ENCODE measurements around the gene NATD1. TPM values are rescaled to one million over a fixed set of nuclear protein-coding genes. Genes with fewer than 3 reads are reported as not detected.
A peak's percentile ranks its signal among the peaks of the same experiment; 100 is the strongest.

The NATD1 gene
- total and polyA plus RNA-seq, 2 experiments from 2014 or later = 3.6 to 5.0 TPM

- Histone ChIP-seq H2AFZ (no peak overlapping the region), H3K27me3 (replicated peaks; ENCODE audit: insufficient read depth) (no peaks in the 10 kb centered on the region), H3K36me3 (ENCODE audit: low read depth) (no peaks in the 10 kb centered on the region), H3K4me3 (no peak overlapping the region), H3K79me2 (ENCODE audit: insufficient read depth) (no peaks in the 10 kb centered on the region), H3K27ac (no peak overlapping the region), H3K9me2 (ENCODE audit: insufficient read depth) (no peaks in the 10 kb centered on the region), H3K4me2 (ENCODE audit: unreplicated experiment) (no peak overlapping the region), H3K9me3 (ENCODE audit: low read depth) (no peaks in the 10 kb centered on the region), H4K20me1 (ENCODE audit: insufficient read depth) (no peaks in the 10 kb centered on the region), H3F3A (ENCODE audit: insufficient read depth) (no peaks in the 10 kb centered on the region), H3K9ac (no peak overlapping the region), H3K4me1 (ENCODE audit: insufficient read depth) (no peaks in the 10 kb centered on the region)
- in situ Hi-C loops (cut with MboI) = no loop called here
- WGBS, 2 experiments (ENCODE audit: low coverage in 1 of 2, low lambda C conversion rate in 2 of 2, missing lambda C conversion rate in 2 of 2) = 82 to 85% methylated on average over 25 to 26 of the region's 26 CpGs
- no peak for DNase-seq
- TF ChIP-seq EZH2phosphoT487 (IDR thresholded peaks at IDR 0.05; ENCODE audit: insufficient read depth, low read depth) (no peak), EZH2 (IDR thresholded peaks at IDR 0.05; ENCODE audit: insufficient read depth, poor library complexity, severe bottlenecking) (no peak)
Observed at GRCh38 chr17:21242780-21243515, 10.3 kb downstream of the NATD1 start.

- 44 to 54% methylated on average over 10 to 11 of the region's 11 CpGs for WGBS, 2 experiments (ENCODE audit: low coverage in 1 of 2, low lambda C conversion rate in 2 of 2, missing lambda C conversion rate in 2 of 2)
- Histone ChIP-seq H4K20me1 (ENCODE audit: insufficient read depth) (no peaks in the 10 kb centered on the region), H3K9me3 (ENCODE audit: low read depth) (no peaks in the 10 kb centered on the region), H3K27ac (no peak overlapping the region), H3K4me2 (ENCODE audit: unreplicated experiment) (no peak overlapping the region), H3K27me3 (replicated peaks; ENCODE audit: insufficient read depth) (no peaks in the 10 kb centered on the region), H3K9me2 (ENCODE audit: insufficient read depth) (no peaks in the 10 kb centered on the region), H3K9ac (no peak overlapping the region), H3K36me3 (ENCODE audit: low read depth) (no peaks in the 10 kb centered on the region), H3F3A (ENCODE audit: insufficient read depth) (no peaks in the 10 kb centered on the region), H3K79me2 (ENCODE audit: insufficient read depth) (no peaks in the 10 kb centered on the region), H3K4me1 (ENCODE audit: insufficient read depth) (no peaks in the 10 kb centered on the region), H2AFZ (no peak overlapping the region), H3K4me3 (no peak overlapping the region)
- peak; percentile 57 for DNase-seq
- TF ChIP-seq EZH2phosphoT487 (IDR thresholded peaks at IDR 0.05; ENCODE audit: insufficient read depth, low read depth) (no peak), EZH2 (IDR thresholded peaks at IDR 0.05; ENCODE audit: insufficient read depth, poor library complexity, severe bottlenecking) (no peak)
- in situ Hi-C loops (cut with MboI) = no loop called here
Observed at GRCh38 chr17:21242026-21242697, 11.0 kb downstream of the NATD1 start.

- no peaks in the 10 kb centered on the region for H3K4me1 ChIP-seq (ENCODE audit: insufficient read depth)
- H2AFZ ChIP-seq = no peak overlapping the region
- H3K27me3 ChIP-seq (replicated peaks; ENCODE audit: insufficient read depth) = no peaks in the 10 kb centered on the region
- no peak overlapping the region for H3K4me2 ChIP-seq (ENCODE audit: unreplicated experiment)
- no peaks in the 10 kb centered on the region for H4K20me1 ChIP-seq (ENCODE audit: insufficient read depth)
- in situ Hi-C loops (cut with MboI) = no loop called here
- WGBS, 2 experiments (ENCODE audit: low coverage in 1 of 2, low lambda C conversion rate in 2 of 2, missing lambda C conversion rate in 2 of 2) = 77 to 80% methylated on average over 11 of the region's 11 CpGs
- H3K79me2 ChIP-seq (ENCODE audit: insufficient read depth) = no peaks in the 10 kb centered on the region
- H3K9ac ChIP-seq = no peak overlapping the region
- no peaks in the 10 kb centered on the region for H3K36me3 ChIP-seq (ENCODE audit: low read depth)
- TF ChIP-seq EZH2phosphoT487 (IDR thresholded peaks at IDR 0.05; ENCODE audit: insufficient read depth, low read depth) (no peak), EZH2 (IDR thresholded peaks at IDR 0.05; ENCODE audit: insufficient read depth, poor library complexity, severe bottlenecking) (no peak)
- H3K9me3 ChIP-seq (ENCODE audit: low read depth) = no peaks in the 10 kb centered on the region
- H3K27ac ChIP-seq = no peak overlapping the region
- H3F3A ChIP-seq (ENCODE audit: insufficient read depth) = no peaks in the 10 kb centered on the region
- no peak for DNase-seq
- H3K4me3 ChIP-seq = no peak overlapping the region
- H3K9me2 ChIP-seq (ENCODE audit: insufficient read depth) = no peaks in the 10 kb centered on the region
Observed at GRCh38 chr17:21241564-21241963, 11.6 kb downstream of the NATD1 start.

GRCh38 chr17:21240369-21241055 lies 12.7 kb downstream of the NATD1 start:
- Histone ChIP-seq H2AFZ (no peak overlapping the region), H3K4me1 (ENCODE audit: insufficient read depth) (no peaks in the 10 kb centered on the region), H3K9me3 (ENCODE audit: low read depth) (no peaks in the 10 kb centered on the region), H3K79me2 (ENCODE audit: insufficient read depth) (no peaks in the 10 kb centered on the region), H3K4me2 (ENCODE audit: unreplicated experiment) (no peak overlapping the region), H3K27me3 (replicated peaks; ENCODE audit: insufficient read depth) (no peaks in the 10 kb centered on the region), H3F3A (ENCODE audit: insufficient read depth) (no peaks in the 10 kb centered on the region), H3K9me2 (ENCODE audit: insufficient read depth) (no peaks in the 10 kb centered on the region), H3K36me3 (ENCODE audit: low read depth) (no peaks in the 10 kb centered on the region), H3K9ac (no peak overlapping the region), H3K4me3 (no peak overlapping the region), H4K20me1 (ENCODE audit: insufficient read depth) (no peaks in the 10 kb centered on the region), H3K27ac (no peak overlapping the region)
- TF ChIP-seq EZH2phosphoT487 (IDR thresholded peaks at IDR 0.05; ENCODE audit: insufficient read depth, low read depth) (no peak), EZH2 (IDR thresholded peaks at IDR 0.05; ENCODE audit: insufficient read depth, poor library complexity, severe bottlenecking) (no peak)
- in situ Hi-C loops (cut with MboI) = no loop called here
- 75 to 76% methylated on average over 23 to 25 of the region's 25 CpGs for WGBS, 2 experiments (ENCODE audit: low coverage in 1 of 2, low lambda C conversion rate in 2 of 2, missing lambda C conversion rate in 2 of 2)
- no peak for DNase-seq
